GM21390 (cell line): ENCODE measurements around the gene IGSF21.

Experiments used
- ATAC-seq: cut with Tn5 transposase; IDR thresholded peaks from one replicate; pipeline ENCODE4 v1.9.1; 2021; ENCODE audit not compliant: unreplicated experiment

Gene IGSF21

DNA sequence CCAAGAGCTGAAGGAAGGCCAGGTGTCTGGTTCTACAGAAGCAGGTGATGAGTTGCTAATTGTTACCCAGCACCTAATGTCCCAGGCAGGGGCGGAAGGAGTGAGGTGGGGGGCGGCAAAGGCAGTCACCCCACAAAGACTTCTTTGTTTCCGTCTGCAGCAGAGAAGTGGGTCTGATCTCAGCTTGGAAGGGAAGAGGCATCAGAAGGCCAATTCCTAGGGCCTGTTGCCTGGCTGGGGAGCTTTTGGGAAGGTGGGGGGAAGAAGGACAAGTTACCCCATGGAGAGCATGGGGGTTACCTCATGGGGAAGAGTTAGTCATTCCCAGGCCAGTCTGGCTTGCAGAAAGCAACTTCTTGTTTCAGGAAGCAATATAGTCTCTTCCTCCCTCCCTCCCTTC is 10.9 kb downstream of the IGSF21 start:
- no peak for ATAC-seq

DNA sequence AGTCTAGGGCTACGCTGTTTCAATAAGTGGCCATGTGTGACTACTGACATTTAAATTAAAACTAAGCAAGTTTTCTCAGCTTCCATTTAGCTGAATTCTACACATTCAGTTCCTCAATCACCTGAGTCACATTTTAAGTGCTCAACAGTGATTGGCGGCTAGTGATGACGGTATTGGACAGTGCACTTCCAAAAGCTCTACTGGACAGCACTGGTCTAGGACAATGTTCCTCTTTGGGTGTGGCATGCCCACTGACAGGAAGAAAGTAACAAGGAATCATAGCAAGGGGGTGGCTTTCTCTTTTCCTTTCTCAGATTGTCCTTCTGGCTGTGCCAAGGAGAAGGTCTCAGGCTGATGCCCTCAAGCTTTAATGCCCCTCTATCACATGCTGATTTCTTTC is 11.7 kb downstream of the IGSF21 start:
- no peak for ATAC-seq

DNA sequence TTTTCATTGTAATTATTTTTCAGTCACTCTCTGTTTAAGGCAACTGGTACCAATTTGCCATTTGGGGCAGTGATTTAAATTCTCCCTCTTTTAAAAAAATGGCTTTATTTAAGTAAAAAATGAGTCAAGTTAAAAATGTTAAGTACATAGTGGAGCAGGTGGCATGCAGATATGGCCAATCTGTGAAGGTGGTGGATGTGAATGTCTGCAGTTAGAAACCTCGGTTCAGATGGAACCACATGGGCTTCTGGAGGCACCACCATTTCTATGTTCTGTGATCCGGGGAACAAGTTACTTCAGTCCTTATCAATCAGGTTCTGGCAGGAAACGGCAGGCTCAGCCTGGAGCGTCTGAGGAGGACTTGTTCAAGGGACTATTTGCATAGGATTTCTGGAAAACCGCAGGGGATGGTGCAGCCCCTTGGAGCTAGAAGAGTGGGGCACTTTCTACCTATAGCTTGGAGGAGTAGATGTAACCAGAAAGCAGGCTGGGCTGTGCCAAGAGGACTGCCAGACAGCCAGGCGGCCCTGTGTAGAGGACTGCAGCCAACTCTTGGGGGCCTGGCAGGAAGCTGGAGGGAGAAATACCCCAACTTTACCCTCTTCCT is 12.3 kb downstream of the IGSF21 start:
- no peak for ATAC-seq

DNA sequence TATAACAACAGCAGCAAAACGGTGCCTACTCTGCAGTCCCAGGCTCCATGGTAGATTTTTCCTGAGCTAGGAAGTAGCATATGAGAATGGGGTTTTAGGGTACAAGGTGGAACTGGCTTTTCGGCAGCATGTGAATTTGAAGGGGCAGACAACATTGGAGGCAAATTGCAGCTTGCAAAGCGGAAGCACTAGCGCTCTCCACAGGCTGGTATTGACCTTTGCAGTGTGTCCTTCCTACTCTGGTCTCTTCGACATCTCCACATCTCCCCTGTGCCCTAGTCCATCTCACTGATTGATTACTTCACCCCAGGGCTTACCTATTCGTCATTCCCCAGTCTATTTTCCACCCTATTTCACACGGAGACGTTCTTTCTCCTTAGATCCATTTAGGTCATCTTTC is 13.0 kb downstream of the IGSF21 start:
- no peak for ATAC-seq

DNA sequence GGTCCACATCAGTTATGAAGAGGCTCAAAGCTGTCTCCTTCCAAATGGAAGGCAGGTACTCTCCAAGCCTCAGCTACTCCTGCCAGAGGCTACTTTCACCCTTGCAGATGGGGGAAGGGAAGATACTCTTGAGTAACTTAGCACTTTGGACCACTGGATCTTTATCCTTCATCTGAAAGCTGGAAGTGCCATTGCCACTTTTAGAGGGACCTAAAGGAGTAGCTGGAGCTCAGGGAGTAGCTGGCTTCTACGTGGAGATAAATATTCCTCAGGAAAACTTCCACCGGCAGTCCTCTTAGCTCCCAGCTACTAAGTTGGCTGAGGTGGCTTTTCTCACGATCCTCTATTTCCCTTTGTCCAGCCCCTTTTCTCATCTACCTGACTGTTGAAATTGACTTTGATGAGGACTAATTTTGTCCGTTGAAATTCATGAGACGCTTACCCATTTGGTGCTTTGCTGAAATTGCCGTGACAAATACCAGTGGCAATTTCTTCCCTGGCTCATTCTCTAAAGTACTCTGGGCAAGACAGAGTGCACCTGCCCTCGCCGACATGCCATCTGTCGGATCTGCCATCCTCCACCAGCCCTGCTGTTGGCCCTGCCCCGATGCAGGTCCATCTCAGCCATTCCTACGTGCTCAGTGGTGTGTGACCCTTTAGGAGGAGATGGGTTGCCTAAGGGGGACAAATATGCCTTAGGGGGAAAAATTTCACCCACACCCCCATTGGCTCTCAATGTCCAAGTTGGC is 13.6 kb downstream of the IGSF21 start:
- ATAC-seq: no peak

DNA sequence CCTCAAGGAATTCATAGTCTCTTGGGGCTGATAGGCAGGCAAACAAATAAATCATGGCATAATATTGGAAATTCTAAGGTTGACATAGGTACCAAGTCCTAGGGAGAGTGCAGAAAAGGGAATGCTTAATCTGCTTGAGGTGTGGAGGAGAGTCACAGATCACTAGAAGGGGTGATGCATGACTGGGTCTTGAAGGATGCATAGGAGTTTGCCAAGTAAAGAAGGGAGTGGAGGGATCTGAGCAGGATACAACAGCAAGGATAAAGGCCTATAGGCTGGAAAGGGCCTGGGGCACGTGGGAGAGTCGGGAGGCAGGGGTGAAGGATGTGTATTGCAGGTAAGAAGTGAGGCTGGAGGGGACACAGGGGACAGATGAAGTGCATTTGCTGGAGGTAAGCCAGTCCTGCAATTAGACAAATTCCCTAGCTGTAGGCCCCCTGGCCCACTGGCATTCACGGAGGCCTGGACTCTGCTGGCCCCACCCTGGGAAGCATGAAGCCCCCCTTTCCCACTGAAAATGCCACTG is 15.9 kb downstream of the IGSF21 start:
- no peak for ATAC-seq

DNA sequence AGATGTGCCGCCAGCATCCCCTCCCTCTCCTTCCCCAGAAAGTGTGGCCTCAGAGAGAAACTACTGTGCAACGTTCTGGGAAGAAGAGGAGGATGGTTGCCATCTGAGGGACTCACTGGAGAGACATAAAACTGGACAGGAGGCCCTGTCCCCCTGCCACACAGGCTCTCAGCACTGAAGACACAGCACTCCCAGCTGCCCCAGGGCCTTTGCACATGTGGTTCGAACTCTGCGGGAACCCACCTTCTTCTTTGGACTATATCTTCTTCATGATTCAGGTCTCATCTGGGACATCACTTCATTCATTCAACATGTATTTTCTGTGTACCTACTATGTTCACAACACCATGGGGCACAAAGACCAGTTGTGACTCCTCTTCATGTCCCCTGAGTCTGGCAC is 17.4 kb downstream of the IGSF21 start:
- ATAC-seq: no peak

DNA sequence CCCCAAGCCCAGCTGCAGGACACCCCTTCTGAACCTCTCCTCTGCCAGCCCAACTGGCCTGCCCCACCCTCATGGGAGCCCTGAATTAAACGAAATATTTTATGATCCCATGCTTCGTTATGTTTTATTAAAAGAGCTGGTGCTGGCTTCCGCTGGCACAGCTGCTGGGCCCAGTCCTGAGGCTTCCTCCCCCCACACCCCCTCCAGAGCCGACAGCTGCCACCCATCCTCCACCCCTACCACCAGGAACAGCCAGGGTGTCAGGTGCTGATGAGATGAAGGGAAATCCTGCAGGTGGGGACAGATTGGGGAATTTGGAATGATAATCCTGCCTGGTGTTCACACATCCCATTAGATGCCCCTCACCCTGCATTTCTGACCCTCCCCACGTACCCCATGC is 19.0 kb downstream of the IGSF21 start:
- ATAC-seq: no peak

DNA sequence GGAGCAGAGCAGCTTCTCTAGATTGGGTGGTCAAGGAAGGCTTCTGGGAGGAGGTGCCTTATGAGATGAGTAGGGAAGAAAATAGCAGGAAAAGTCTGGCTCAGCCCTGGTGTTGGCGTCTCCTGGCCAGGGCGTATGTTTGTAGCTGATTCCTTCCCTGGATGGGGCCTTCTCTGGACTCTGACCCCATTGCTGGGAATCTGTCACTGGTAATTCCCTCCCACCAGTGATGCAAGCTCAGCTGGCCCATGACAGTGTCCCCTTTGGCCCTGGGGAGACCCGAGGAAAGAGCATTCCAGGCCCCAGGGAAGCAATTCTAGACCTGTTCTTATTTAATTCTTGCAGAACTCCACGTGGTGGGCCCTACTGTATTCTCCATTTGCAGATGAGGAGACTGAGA is 20.7 kb downstream of the IGSF21 start:
- ATAC-seq: no peak

DNA sequence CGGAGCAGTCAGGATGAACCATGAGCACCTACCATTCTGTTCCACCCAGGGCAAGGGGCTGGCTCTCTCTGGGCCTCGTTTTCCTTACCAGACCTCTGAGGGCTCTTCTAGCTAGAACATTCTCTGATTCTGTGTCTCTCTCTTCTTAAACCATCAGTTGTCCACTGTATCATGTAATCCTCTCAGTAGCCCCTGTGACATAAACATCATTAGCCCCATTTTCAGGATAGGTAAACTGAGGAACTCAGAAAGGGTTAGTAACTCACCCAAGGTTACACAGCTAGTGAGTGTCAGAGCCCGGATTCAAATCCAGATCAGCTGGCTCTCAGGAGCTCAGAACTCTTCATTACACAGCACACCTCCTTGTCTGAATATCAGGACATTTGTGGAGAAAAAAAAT is 22.8 kb downstream of the IGSF21 start:
- no peak for ATAC-seq

DNA sequence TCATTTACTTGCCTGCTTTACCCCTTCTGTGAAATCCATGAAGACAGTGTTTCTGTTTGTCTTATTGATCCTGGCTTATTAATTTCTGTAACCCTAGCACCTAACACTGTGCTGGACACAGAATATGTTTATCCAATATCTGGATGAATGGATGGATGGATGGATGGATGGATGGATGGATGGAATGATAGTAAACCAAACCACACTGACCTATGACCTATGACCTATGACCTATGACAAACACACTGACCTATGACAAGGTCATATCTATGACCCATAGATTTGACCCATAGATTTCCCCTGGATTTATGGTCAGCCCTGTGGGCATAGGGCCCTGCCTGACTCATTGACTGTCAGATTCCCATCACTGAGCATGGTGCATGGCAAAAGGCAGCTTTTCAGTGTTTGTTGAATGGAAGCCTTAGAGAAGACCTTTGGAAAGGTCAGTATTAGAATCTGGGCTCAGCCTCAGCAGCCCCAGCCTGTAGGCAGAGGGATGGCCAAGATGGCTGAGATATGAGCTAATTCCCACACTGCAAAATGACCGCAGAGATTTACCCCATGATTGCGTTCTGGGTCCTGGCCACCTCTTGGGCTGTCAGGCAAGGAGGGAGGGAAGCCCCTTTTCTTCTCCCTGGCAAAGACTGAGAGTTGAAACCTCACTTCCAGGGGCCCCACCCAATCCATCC is 24.6 kb downstream of the IGSF21 start:
- ATAC-seq: no peak

DNA sequence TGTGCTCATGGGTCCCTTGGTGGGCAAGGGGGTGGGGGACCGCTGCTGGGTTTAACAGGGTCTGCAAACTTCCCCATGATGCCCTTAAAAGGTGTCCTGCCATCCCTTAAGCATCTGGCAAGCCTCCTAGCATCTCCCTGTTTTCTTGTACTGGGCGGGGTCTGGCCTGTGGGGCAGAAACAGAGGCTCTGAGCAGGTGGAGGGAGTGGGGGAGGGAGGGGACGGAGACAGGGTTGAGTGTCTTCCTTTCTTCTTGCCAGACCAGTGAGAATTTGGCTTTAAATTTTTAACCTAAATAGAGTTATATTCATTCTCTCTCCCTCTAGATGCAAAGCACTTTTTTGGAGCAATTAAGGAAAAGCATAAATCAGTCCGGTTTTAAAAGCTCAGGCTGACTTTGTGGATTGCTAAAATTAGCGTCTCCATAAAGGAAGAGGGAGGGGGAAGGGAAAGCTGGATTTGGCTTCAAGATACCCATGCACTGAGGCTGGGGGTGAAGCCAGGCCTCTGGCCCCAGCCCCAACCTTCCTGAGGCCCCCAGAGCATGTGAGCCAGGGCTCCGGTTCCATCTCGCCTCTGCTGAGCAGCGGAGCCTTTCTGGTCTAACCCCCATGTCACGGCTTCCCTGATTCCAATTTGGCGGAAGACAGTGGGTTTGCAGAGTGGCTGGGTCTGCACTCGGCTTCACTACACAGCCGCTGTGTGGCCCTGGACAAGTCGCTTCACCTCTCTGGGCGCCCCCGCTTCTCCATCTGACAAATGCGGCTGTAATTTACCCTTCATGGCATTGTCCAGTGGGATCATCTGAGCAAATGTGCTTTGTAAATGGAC is 25.3 kb downstream of the IGSF21 start:
- no peak for ATAC-seq

DNA sequence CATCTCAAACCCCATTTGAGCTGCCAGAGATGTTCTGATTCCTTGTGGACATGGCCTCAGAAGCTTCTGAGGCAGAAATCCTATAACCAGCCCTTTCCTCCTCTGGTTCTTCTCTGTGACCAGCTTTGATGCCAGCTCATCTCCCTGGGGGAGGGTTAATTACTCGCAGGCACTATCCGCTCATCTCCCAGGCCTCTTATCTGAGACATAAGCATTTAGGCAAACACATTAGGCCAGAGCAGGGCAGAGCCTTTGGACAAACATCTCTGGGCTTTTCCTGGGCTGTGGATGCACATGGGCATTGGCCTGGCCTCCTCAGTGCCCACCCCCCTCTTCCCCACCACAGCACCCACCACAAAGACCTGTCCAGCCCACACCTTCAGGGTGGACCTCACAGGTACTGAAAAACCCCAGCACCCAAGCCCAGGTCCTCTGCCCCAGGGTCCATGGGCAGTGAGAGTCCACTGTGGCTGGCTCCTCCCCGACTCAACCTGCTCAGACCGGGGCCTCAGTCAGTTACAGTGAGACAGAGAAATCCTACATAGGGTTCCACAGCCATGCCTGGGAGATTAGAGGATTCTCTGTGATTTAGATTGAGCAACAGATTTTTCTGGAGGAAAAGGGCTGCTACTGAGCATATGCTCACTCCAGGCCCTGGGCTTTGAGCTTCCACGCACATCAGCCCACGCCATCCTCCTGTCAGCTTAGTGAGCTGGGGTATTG is 26.9 kb downstream of the IGSF21 start:
- ATAC-seq: no peak

DNA sequence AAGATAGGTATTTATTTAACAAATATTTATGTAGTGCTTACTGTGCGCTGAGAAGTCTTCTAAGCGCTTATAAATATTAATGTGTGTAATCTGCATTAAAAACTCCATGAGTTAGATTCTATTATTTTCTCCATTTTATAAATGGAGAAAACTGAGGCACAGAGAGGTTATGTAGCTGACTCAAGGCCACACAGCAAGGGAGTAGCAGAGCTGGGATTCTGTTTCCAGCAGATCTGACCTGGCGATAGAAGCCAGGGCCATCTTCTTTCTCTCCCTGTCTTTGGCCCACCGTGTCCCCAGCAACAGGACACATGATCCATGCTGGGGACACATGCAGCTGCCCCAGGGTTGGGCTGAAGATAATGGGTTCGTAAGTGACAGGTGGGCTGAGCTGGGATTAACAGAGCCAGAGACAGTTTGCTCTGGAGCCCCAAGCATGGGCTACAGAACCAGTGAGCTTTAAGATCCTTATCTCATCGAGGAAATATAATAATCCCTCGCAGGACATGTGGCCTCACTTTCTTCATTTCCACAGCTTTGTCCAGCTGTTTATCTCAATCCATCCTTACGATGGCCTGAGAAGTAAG is 30.3 kb downstream of the IGSF21 start:
- ATAC-seq: no peak

DNA sequence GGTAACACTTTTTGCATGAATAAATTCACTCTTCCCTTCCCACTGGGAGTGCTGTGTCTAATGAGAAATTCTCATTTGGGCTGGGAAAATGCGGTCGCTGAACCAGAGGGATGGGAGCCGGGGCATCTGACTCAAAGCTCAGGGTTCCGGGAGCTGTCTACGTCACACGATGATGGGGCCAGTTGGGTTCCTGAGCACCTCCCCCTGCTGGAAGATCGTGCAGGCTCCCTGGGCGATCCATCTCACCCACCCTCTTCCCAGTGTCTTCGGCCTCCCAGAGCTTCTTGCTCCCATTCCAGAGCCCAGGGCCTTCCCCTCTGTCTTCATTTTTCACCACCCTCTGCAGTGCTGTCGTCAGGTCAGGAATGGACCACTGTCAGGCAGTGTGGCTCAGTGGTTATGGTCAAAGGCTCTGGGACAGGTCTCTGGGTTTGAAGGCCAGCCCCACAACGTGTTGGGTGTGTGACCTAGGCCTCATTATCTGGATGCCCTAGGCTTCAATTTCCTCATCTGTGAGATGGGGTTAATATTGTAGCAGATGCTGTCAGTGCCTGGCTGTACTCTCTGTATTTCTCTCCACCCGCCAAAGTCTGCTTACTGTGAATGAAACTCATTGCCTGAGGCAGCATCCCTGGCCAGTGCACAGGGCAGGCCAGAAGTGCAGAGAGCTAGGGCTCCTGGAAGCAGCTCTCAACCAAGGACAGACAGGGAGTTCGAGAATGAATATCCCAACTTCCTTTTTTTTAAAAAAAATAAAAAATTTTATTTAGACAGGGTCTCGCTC is 31.8 kb downstream of the IGSF21 start:
- ATAC-seq: no peak

DNA sequence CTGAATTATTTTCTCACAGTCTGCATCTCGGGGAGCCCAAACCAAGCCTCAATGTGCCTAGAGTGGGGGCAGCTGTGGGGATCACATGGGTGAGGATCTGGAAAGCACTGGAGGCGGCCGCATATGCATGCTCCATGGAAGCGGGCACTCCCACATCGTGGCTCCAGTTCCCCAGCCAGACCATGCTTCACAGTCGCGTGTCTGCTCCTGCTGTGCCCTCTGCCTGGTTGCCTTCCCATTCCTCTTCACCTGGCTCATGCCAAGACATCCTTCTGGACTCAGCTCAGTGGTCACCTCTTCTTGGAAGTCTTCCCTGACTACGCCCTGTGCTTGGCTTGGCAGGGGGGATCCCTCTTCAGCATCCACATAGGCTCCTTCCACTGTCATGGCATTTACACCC is 32.8 kb downstream of the IGSF21 start:
- ATAC-seq: no peak

DNA sequence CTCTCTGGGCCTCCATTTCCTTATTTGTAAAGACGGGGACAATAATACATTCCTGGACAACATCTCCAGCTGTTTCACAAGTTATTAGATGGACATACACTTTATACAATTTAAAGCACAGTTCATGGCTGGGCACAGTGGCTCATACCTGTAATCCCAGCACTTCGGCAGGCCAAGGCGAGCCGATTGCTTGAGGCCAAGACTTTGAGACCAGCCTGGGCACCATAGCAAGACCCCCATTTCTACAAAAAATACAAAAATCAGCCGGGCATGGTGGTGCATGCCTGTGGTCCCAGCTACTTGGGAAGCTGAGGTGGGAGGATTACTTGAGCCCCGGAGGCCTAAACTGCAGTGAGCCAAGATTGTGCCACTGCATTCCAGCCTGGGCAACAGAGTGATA is 34.1 kb downstream of the IGSF21 start:
- ATAC-seq: no peak

DNA sequence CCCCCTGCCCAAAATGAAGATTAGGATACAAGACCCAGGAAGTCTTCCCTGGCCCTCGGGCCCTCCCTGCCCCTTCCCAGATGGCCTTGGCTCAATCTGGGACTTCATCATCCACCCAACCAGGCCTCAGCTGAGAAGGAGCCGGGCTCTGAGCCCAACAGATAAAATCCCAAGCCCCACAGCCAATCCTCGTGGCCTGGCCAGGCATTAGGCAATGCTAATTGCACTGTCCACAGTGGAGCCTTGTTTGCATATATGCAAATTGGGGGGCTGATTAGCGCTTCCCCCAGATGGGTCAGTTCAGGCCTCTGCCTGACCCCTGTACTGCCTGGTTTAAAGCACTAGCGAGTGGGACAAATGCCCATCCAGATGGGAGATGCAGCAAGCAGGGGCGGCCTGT is 34.9 kb downstream of the IGSF21 start:
- ATAC-seq: no peak

DNA sequence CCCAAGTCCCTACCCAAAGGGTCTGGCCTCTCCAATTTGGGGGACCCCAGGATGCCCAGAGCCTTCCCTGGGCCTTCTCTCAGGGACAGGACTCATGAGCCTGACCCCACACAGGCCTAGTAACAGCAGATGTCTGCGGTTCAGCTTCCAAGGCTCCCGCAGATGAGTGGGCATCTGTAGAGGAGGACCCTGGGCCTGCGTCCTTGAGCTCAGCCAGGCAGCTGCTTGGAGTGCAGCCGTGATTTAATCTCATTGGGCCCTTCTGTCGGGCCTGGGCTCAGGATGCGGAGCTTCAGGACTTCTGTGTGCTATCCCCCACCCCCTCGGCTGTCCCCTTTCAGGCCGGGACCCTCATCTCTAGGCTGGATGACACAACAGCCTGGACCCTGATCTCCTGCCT is 35.4 kb downstream of the IGSF21 start:
- no peak for ATAC-seq

DNA sequence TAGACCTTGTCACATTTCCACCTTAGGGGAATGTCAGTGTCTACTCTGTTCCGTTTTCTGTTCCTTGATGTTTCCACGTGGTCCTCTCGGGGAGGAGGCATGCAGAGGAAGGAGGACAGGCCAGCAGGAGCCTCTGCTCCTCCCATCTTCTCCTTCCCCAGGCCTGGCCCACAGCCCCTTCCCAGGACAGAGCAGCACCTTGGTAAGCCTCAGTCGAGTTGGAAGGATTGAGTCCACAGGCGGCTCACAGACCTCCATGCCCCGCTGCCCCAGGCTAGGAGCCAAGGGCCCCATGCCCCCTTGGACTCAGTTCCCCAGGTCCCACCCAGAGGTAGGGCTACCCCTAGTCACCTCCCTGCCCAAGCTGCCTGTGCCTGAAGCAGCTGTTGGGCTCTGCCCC is 36.5 kb downstream of the IGSF21 start:
- ATAC-seq: no peak
